ENCODE data around the gene SHROOM1.

DNA sequence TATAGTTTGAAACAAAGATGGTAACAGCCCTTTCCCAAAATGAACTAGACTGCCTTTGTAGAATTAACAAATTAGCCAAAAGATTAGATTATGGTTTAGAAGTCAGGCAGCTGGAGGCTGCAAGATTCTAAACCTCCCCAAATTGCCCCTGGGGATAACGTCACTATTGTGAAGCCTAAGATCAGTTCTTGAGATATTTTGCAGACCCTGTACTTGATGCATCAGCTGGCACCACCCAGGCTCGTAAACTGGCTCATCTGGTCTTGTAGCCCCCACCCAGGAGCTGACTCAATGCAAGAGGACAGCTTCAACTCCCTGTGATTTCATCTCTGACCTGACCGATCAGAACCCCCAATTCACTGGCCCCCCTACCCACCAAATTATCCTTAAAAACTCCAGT lies 21.6 kb downstream of the SHROOM1 start:
- TF ChIP-seq, protein P1, sequence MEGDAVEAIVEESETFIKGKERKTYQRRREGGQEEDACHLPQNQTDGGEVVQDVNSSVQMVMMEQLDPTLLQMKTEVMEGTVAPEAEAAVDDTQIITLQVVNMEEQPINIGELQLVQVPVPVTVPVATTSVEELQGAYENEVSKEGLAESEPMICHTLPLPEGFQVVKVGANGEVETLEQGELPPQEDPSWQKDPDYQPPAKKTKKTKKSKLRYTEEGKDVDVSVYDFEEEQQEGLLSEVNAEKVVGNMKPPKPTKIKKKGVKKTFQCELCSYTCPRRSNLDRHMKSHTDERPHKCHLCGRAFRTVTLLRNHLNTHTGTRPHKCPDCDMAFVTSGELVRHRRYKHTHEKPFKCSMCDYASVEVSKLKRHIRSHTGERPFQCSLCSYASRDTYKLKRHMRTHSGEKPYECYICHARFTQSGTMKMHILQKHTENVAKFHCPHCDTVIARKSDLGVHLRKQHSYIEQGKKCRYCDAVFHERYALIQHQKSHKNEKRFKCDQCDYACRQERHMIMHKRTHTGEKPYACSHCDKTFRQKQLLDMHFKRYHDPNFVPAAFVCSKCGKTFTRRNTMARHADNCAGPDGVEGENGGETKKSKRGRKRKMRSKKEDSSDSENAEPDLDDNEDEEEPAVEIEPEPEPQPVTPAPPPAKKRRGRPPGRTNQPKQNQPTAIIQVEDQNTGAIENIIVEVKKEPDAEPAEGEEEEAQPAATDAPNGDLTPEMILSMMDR (IDR thresholded peaks at IDR 0.05): no peak
- no peak for TF ChIP-seq POLR2A (IDR thresholded peaks at IDR 0.05)
- no peak for TF ChIP-seq POLR2AphosphoS5 (IDR thresholded peaks at IDR 0.05)

Measured in prostate gland (tissue), 2 donors.